Sigmoid colon (tissue), 4 donors: ENCODE results near the gene ETV6.

ENCODE experiments used
- CTCF ChIP-seq, 4 experiments: fragments of 450-650 bp in 3 of 4; fragments of 200-600 bp in 1 of 4; IDR thresholded peaks; one replicate each; pipeline ENCODE4 v1.5.1; 2016 to 2019; ENCODE audit warnings: antibody characterized with exemption in 4 of 4, mild to moderate bottlenecking in 3 of 4, moderate library complexity in 2 of 4
- EP300 ChIP-seq, 4 donors: sonication (generic); formaldehyde crosslinking; IDR thresholded peaks; one replicate each; pipeline ENCODE4 v1.6.1; 2017; ENCODE audit warnings: antibody characterized with exemption in 4 of 4
- POLR2A ChIP-seq, 2 donors: fragments of 450-650 bp; IDR thresholded peaks; one replicate each; pipeline ENCODE4 v1.6.1; 2016; ENCODE audit warnings: antibody characterized with exemption in 2 of 2, mild to moderate bottlenecking in 2 of 2, moderate library complexity in 2 of 2
- POLR2AphosphoS5 ChIP-seq, 4 donors: sonication (generic); formaldehyde crosslinking; IDR thresholded peaks; one replicate each; pipeline ENCODE4 v1.6.1; 2017; ENCODE audit warnings: antibody characterized with exemption in 4 of 4

- TF ChIP-seq CTCF (IDR thresholded peaks at IDR 0.05) (no peak), EP300 (IDR thresholded peaks at IDR 0.05) (no peak), POLR2A (IDR thresholded peaks at IDR 0.05) (no peak), POLR2AphosphoS5 (IDR thresholded peaks at IDR 0.05) (no peak)
These were observed 5.3 kb downstream of the ETV6 start for GRCh38 chr12:11654802-11655201.
